Stomach (tissue), 9 donors: ENCODE data around the gene KIRREL3. TPM values are rescaled to one million over a fixed set of nuclear protein-coding genes. Genes with fewer than 3 reads are reported as not detected.
A peak's percentile ranks its signal among the peaks of the same experiment; 100 is the strongest.
"Not testable (repeated sequence)": the region's sequence is repeated elsewhere in the genome, so short reads cannot be mapped to it uniquely, and the experiment has no call there.

Experiments
- DNase-seq, 2 donors: peaks; one replicate each; pipeline versions ENCODE4 v3.0.0 to v3.0.0-alpha.2; 2013 to 2019
- H3K27ac ChIP-seq, 5 donors: fragments of 200-600 bp in 4 of 5; sonication (generic) in 4 of 5; one replicate each; pipeline ENCODE4 v1.5.1; 2013 to 2019; ENCODE audit warnings: mild to moderate bottlenecking in 1 of 5, moderate library complexity in 1 of 5
- H3K27me3 ChIP-seq, 3 donors: fragments of 200-600 bp; sonication (generic); one replicate each; pipeline ENCODE4 v1.5.1; 2017 to 2019; ENCODE audit warnings: mixed run types in 1 of 3
- H3K36me3 ChIP-seq, 4 donors: fragments of 200-600 bp; sonication (generic); 1 replicate in 3 of 4; 2 replicates in 1 of 4; pipeline ENCODE4 v1.5.1; 2016 to 2019
- H3K4me1 ChIP-seq, 4 donors: fragments of 200-600 bp; sonication (generic); one replicate each; pipeline ENCODE4 v1.5.1; 2016 to 2019
- H3K4me3 ChIP-seq, 4 donors: fragments of 200-600 bp; sonication (generic) in 3 of 4; one replicate each; pipeline ENCODE4 v1.5.1; 2016 to 2019; ENCODE audit warnings: mild to moderate bottlenecking in 1 of 4
- H3K9me3 ChIP-seq, 4 donors: fragments of 200-600 bp; sonication (generic); one replicate each; pipeline ENCODE4 v1.5.1; 2016 to 2019
- EP300 ChIP-seq: sonication (generic); formaldehyde crosslinking; IDR thresholded peaks from one replicate; pipeline ENCODE4 v1.6.1; 2017; ENCODE audit warnings: antibody characterized with exemption
- POLR2A ChIP-seq, 4 donors: fragments of 450-650 bp; IDR thresholded peaks; one replicate each; pipeline ENCODE4 v1.6.1; 2016; ENCODE audit warnings: antibody characterized with exemption in 4 of 4, control low read depth in 2 of 4, mild to moderate bottlenecking in 1 of 4, moderate library complexity in 1 of 4
- POLR2AphosphoS5 ChIP-seq, 3 donors: sonication (generic); formaldehyde crosslinking; IDR thresholded peaks; one replicate each; pipeline ENCODE4 v1.6.1; 2016; ENCODE audit warnings: antibody characterized with exemption in 3 of 3
- WGBS, 5 donors: extraction: QIAGEN DNeasy Blood & Tissue Kit in 3 of 5; methylation state at CpG; one replicate each; pipeline versions ENCODE4 v1.1.5 to v1.1.7; 2013 to 2018; 5-methylcytosine and 5-hydroxymethylcytosine counted together
- intact Hi-C: fragments of 100-400 bp; cut with DNase I; formaldehyde crosslinking; loops from one replicate; pipeline ENCODE4 v1.15.1; 2023; ENCODE audit warnings: low total_unique reads
- polyA plus RNA-seq, 3 donors: library from polyadenylated mRNA; stranded (reverse); fragments of 200-250 nt; gene quantifications; one replicate each; pipeline ENCODE4 v1.2.3, GENCODE V29; 2013
- total RNA-seq, 5 donors: library from RNA; depleted of rRNA; stranded (reverse); fragments of >200 nt; gene quantifications; one replicate each; pipeline versions ENCODE4 v1.1.0 to v1.2.3, GENCODE V29; 2014 to 2016
- TF ChIP-seq, protein P1 (sequence below), 7 experiments: fragments of 450-650 bp in 4 of 7; fragments of 200-600 bp in 3 of 7; sonication (generic) in 3 of 7; IDR thresholded peaks; one replicate each; pipeline ENCODE4 v1.5.1; 2016 to 2019; ENCODE audit warnings: antibody characterized with exemption in 7 of 7, control low read depth in 2 of 7, mild to moderate bottlenecking in 1 of 7
- donor health status: healthy with polysubstance abuse.
- donor health status: Bipolar disorder and iron deficiency.
- donor health status: healthy.

Gene KIRREL3
- total and polyA plus RNA-seq, 8 donors: 0.10 to 1.7 (median 0.38) TPM; not detected in 4

DNA sequence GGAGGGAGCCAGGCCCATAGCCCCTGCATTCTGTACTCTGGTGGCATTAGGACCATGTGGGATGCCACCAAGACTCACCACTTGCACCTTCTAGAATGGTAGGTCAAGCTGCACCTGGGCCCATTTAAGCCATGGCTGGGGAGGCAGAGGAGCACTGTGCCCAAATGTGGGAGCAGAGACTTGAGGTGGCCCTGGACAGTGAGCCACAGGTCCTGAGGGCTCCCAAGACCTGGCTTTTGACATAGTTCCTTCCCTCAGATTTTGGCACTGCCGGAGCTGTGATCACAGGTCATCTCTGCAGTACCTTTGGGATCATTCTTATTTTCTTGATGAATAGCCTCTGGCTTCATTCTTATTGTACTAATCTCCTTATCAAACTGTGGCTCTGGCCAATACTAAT lies 601.8 kb downstream of the KIRREL3 start:
- WGBS, 5 donors: 82 to 100% (median 89%) methylated on average over 1 of the region's 1 CpG
- intact Hi-C loops: no loop called here
- Histone ChIP-seq H3K4me3 (no peak overlapping the region), H3K27ac (no peak overlapping the region), H3K36me3 (no peaks in the 10 kb centered on the region), H3K27me3 (no peaks in the 10 kb centered on the region), H3K4me1 (peaks cover 0 to 11% (median 7%) of the 10 kb centered on the region in 4 donors), H3K9me3 (peaks cover 0 to 10% (median 0%) of the 10 kb centered on the region in 4 donors)
- no peak for TF ChIP-seq EP300
- TF ChIP-seq POLR2AphosphoS5 (IDR thresholded peaks at IDR 0.05): no peak
- no peak for TF ChIP-seq POLR2A (IDR thresholded peaks at IDR 0.05)
- TF ChIP-seq, protein P1, sequence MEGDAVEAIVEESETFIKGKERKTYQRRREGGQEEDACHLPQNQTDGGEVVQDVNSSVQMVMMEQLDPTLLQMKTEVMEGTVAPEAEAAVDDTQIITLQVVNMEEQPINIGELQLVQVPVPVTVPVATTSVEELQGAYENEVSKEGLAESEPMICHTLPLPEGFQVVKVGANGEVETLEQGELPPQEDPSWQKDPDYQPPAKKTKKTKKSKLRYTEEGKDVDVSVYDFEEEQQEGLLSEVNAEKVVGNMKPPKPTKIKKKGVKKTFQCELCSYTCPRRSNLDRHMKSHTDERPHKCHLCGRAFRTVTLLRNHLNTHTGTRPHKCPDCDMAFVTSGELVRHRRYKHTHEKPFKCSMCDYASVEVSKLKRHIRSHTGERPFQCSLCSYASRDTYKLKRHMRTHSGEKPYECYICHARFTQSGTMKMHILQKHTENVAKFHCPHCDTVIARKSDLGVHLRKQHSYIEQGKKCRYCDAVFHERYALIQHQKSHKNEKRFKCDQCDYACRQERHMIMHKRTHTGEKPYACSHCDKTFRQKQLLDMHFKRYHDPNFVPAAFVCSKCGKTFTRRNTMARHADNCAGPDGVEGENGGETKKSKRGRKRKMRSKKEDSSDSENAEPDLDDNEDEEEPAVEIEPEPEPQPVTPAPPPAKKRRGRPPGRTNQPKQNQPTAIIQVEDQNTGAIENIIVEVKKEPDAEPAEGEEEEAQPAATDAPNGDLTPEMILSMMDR (IDR thresholded peaks at IDR 0.05): no peak
- DNase-seq: no peak

DNA sequence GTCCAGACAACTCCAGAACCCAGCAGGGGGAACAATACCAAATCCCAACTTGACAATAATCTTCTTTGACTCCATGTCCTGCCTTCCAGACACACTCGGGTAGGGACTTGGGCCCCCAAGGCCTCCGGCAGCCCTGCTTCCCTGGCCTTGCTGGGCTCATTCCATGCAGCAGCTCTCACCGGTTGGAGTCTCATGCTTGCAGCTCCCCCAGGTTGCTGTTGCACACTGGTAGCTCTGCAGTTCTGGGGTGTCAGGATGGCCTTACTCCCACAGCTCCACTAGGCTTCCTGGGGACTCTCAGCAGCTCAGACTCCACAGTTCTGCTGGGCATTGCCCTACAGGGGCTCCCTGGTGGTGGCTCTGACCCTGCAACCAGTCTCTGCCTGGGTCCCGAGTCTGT lies 602.3 kb downstream of the KIRREL3 start:
- WGBS, 5 donors: 95 to 100% (median 97%) methylated on average over 4 of the region's 4 CpGs
- no peak for DNase-seq
- Histone ChIP-seq H3K4me1 (peaks cover 0 to 10% (median 7%) of the 10 kb centered on the region in 4 donors), H3K4me3 (no peak overlapping the region), H3K36me3 (no peaks in the 10 kb centered on the region), H3K27me3 (no peaks in the 10 kb centered on the region), H3K27ac (no peak overlapping the region), H3K9me3 (peaks cover 0 to 10% (median 0%) of the 10 kb centered on the region in 4 donors)
- intact Hi-C loops: no loop called here
- TF ChIP-seq, protein P1 (IDR thresholded peaks at IDR 0.05): no peak
- no peak for TF ChIP-seq EP300
- no peak for TF ChIP-seq POLR2A (IDR thresholded peaks at IDR 0.05)
- no peak for TF ChIP-seq POLR2AphosphoS5 (IDR thresholded peaks at IDR 0.05)

DNA sequence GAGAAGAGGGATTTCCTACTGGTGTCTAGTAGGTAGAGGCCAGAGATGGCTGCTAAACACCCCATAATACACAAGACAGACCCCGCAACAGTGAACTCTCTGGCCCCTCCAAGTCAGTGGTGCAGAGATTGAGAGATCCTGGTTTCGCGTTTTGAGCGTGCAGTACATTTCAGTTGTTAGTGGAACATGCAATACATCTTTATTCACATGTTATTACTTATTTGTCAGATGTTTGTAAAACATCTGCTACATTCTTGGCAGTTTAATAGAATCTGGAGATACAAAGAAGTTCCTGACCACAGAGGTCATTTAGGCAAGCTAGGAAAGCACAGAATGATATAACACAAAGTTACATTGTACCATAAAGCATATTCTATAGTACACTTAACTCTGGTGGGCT lies 603.6 kb downstream of the KIRREL3 start:
- H3K27ac ChIP-seq: no peak overlapping the region
- H3K36me3 ChIP-seq: no peaks in the 10 kb centered on the region
- WGBS, 5 donors: 83 to 100% (median 87%) methylated on average over 4 of the region's 4 CpGs
- no peak for TF ChIP-seq POLR2A (IDR thresholded peaks at IDR 0.05)
- no peak for TF ChIP-seq EP300
- TF ChIP-seq, protein P1 (IDR thresholded peaks at IDR 0.05): no peak
- no peak for TF ChIP-seq POLR2AphosphoS5 (IDR thresholded peaks at IDR 0.05)
- intact Hi-C loops: no loop called here
- no peaks in the 10 kb centered on the region for H3K27me3 ChIP-seq
- peaks cover 0 to 10% (median 0%) of the 10 kb centered on the region in 4 donors for H3K9me3 ChIP-seq
- peaks cover 0 to 19% (median 9%) of the 10 kb centered on the region in 4 donors for H3K4me1 ChIP-seq
- H3K4me3 ChIP-seq: no peak overlapping the region
- no peak for DNase-seq

DNA sequence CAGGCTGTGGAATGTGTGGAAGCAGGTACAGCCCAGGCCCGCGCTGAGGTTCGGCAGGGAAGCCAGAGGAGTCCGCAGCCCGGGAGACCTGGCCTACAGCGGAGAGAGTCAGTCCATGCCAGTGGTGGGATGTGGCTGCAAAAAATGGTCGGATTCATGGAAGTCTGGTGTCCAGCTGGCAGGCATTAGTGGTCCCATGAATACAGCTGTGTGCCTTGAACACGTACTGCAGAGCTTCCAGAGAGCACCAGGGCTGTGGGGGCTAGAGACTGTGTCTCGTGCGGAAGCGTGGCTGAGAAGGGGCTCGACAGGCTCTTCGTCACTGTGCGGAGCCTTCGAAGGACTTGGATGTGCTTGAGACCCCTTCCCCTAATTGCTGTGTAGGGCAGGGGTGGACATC lies 604.3 kb downstream of the KIRREL3 start:
- H3K27me3 ChIP-seq, H3K36me3 ChIP-seq, intact Hi-C loops, H3K4me3 ChIP-seq, DNase-seq, H3K9me3 ChIP-seq: not testable (repeated sequence)
- 80 to 89% (median 83%) methylated on average over 9 to 15 of the region's 15 CpGs for WGBS, 5 donors
- peak overlapping the region in 1 of 5 donors; percentile 49 for H3K27ac ChIP-seq
- H3K4me1 ChIP-seq: peaks cover 0 to 26% (median 14%) of the 10 kb centered on the region in 4 donors

DNA sequence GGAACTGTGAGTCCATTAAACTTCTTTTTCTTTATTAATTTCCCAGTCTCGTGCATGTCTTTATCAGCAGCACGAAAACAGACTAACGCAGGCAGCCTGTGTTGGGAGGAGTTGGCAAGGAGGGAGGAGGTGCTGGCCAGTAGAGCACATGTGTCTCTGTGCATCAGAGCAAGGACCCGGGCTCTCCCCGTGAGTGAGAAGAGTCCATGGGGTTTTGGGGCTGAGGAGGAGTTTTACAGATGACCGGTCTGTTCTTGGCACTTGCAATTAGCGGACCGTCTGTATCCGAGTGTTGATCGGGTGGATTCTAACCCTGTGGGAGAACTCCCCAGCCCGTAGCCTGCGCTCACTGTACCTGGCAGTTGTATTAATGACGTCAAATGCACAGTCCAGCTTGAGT lies 604.8 kb downstream of the KIRREL3 start:
- peak in 1 of 2 donors; percentile 61 for DNase-seq
- peaks cover 0 to 26% (median 14%) of the 10 kb centered on the region in 4 donors for H3K4me1 ChIP-seq
- intact Hi-C loops, H3K27me3 ChIP-seq, H3K4me3 ChIP-seq, H3K36me3 ChIP-seq, H3K9me3 ChIP-seq: not testable (repeated sequence)
- H3K27ac ChIP-seq: peak overlapping the region in 2 of 5 donors; percentile 15 to 49
- WGBS, 5 donors: 55 to 82% (median 73%) methylated on average over 5 to 10 of the region's 13 CpGs

DNA sequence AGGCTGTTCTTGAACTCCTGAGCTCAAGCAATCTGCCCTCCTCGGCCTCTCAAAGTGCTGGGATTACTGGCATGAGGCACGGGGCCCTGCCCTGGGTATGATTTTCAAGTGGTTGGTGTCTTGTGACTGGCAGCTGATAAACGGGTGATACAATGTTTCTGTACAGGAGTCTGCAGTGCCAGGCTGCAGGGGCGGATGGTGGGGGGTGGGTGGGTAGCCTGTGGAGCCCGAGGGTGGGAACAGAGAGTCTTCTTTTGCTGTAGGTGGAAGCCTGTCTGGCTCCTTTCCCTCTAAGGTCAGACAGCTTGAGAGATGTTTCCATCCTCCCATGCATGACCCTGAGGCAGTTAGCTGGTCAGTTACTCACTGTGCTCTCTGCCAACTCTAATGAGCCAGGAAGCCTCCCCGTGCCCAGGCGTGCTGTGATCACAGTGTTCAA lies 605.9 kb downstream of the KIRREL3 start:
- WGBS, 5 donors: 56 to 76% (median 68%) methylated on average over 5 to 6 of the region's 7 CpGs
- H3K9me3 ChIP-seq, H3K36me3 ChIP-seq, H3K4me3 ChIP-seq, DNase-seq, intact Hi-C loops, H3K27me3 ChIP-seq: not testable (repeated sequence)
- Histone ChIP-seq H3K27ac (peak overlapping the region in 1 of 5 donors; percentile 11), H3K4me1 (peaks cover 0 to 26% (median 14%) of the 10 kb centered on the region in 4 donors)
